ENCODE data around the gene HTRA3.
"Not testable (repeated sequence)": the region's sequence is repeated elsewhere in the genome, so short reads cannot be mapped to it uniquely, and the experiment has no call there.

HTRA3 gene

DNA sequence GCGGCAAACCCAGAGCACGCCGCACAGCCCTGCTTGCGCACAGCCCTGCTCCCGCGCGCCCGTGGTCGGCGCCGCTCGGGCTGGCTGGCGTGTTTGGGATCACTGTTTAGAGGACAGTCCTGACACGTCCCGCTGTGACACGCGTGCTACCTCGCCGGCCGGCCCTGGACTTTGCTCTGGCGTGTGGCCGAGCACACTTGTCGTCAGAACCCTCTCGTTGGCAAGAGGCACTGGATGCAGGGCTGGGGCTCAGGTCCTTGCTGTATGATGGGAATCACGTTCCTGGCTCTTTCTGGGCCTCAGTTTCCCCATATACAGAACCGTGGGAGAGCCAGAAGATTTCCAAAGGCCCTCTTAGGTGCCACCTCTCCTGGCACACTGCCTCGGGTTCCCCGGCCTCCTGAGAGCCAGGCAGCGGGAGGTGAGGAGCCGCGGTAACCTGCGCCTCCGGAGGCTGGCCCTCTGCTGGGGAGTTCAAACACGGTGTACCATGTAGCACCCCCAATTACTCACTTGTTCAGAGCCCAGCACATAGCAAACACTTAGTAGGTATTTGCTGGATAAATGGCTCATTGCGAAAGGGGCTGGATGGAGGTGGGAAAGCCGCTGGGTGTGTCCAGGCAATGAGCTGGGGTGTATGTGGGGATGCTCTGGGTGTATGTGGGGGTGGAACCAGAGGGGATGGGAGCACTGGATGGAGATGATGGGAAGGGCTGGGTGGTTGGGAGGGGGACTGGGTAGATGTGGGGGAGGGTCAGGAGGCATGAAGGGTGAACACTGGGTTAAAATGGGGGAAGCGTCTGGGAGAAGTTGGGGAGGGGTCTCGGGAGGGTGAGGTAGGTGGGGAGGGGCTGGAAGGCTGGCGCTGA lies 76.6 kb downstream of the HTRA3 start:
- TF ChIP-seq, protein P1, sequence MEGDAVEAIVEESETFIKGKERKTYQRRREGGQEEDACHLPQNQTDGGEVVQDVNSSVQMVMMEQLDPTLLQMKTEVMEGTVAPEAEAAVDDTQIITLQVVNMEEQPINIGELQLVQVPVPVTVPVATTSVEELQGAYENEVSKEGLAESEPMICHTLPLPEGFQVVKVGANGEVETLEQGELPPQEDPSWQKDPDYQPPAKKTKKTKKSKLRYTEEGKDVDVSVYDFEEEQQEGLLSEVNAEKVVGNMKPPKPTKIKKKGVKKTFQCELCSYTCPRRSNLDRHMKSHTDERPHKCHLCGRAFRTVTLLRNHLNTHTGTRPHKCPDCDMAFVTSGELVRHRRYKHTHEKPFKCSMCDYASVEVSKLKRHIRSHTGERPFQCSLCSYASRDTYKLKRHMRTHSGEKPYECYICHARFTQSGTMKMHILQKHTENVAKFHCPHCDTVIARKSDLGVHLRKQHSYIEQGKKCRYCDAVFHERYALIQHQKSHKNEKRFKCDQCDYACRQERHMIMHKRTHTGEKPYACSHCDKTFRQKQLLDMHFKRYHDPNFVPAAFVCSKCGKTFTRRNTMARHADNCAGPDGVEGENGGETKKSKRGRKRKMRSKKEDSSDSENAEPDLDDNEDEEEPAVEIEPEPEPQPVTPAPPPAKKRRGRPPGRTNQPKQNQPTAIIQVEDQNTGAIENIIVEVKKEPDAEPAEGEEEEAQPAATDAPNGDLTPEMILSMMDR (IDR thresholded peaks at IDR 0.05; ENCODE audit: insufficient read depth, low read length, missing control alignments): no peak
- CTCF ChIA-PET: no interaction called here
- no peak overlapping the region for H3K4me3 ChIP-seq (ENCODE audit: low read depth, low read length)
- POLR2A ChIA-PET: no interaction called here
- no peak for DNase-seq (ENCODE audit: low read depth, low spot score)

DNA sequence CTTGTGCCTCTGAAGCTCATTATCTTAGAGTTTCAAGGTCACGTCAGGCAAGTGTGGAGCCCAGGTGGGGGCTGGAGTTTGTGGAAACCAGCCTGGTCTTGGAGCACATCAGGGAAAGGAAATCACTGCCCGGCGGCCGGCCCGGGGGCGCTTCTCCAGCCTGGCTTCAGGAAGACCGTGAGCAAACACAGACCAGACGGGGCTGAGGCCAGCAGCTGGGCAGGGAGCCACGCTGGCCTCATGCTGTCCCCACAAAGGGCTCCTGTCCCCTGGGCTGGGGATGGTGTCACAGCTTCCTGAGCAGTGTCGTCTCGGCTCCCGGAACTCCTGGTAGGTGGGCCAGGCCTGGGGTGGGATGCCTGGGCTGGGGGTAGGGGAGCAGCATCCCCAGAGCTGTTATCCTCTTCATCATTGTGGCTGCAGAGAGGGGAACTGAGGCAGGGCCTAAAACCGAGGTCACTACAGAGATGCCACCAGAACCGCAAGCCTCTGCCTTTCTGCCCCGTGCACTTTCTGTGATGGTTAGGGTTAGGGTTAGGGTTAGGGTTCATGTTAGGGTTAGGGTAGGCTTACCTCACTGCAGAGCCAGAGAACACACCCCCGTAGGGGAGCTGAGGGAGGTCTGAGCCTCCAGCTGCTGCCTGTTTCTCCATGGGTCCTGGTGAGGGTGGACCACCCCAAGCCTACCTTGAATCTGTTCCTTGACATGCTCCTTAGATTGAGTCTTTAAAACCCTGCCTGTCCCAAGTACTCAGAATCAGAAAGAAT lies 77.5 kb downstream of the HTRA3 start:
- DNase-seq (ENCODE audit: low read depth, low spot score): no peak
- CTCF ChIA-PET: no interaction called here
- H3K4me3 ChIP-seq (ENCODE audit: low read depth, low read length): no peak overlapping the region
- POLR2A ChIA-PET: no interaction called here
- TF ChIP-seq, protein P1 (IDR thresholded peaks at IDR 0.05; ENCODE audit: insufficient read depth, low read length, missing control alignments): no peak

DNA sequence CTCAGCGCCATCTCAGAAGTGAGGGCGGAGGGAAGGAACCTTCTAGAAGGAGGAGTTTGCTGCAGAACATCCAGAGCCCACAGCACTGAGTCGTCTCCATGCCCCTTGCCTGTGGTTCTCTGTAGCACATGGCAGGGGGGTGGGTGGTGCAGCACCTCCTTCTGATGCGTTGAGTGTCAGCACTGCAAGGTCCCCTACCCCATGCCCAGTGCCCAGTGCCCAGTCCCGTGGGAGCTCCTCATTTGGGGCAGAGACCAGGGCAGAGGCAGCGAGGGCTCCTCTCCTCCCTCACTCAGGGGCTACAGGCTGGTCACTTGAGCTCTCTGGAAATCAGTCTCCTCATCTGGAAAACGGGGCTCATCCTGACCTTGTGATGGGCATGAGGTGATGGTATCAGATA lies 78.1 kb downstream of the HTRA3 start:
- no peak for DNase-seq (ENCODE audit: low read depth, low spot score)
- ChIA-PET CTCF (no interaction called here), POLR2A (no interaction called here)
- TF ChIP-seq, protein P1 (IDR thresholded peaks at IDR 0.05; ENCODE audit: insufficient read depth, low read length, missing control alignments): no peak
- no peak overlapping the region for H3K4me3 ChIP-seq (ENCODE audit: low read depth, low read length)

DNA sequence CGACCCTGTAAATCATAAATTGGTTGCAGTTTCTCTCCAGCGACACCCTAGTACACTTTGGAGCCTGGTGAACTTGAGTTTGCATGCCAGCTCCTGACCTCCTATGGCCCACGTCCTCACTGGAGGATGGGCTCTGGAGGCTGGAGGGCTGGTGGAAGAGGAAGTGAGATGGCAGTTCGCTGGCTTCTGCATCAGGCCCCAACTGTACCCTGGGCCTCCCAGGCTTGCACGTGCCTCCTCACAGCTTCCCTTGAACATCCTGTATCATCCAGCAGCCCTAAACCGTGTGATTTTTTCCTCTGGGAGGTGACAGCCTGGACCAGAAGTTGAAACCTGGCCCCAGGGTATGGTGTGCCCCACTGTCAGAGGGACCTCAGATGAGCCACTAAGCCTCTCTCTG lies 78.5 kb downstream of the HTRA3 start:
- no peak overlapping the region for H3K4me3 ChIP-seq (ENCODE audit: low read depth, low read length)
- ChIA-PET CTCF (interaction anchor here (0.6 kb wide), 1 partner anchor 47 kb away, joined by 3 read pairs; no protein-coding TSS in a partner anchor), POLR2A (no interaction called here)
- no peak for DNase-seq (ENCODE audit: low read depth, low spot score)
- TF ChIP-seq, protein P1 (IDR thresholded peaks at IDR 0.05; ENCODE audit: insufficient read depth, low read length, missing control alignments): no peak

- DNase-seq (ENCODE audit: low read depth, low spot score); H3K4me3 ChIP-seq (ENCODE audit: low read depth, low read length); POLR2A ChIA-PET: not testable (repeated sequence)
- CTCF ChIA-PET: interaction anchor here (2.1 kb wide), 1 partner anchor 54 kb away, joined by 6 read pairs; no protein-coding TSS in a partner anchor
Observed at GRCh38 chr4:8349236-8349635, 79.7 kb downstream of the HTRA3 start.

DNA sequence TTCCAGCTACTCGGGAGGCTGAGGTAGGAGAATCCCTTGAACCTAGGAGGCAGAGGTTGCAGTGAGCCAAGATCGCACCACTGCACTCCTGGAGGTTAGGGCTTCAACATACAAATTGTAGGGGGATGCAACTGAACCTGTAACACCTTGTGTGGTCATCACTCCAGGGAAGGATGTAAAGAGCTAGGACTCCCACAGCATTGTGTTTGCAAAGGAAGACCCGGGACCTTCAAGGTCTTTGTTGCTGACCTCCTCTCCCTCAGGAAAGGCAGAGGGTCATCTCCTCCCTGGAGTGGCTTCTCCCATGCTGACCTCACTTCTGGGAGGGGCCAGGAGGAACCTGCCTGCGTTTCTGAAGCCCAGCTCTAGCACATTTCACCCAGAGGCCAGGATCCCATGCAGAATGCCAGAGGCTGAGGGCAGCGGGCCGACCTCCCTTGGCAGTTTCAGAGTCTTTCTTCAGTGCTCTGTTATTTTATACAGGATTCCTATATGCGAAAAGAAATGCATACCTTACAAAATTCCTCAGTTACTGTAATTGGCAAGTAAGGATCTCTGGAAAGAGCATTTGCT lies 80.2 kb downstream of the HTRA3 start:
- H3K4me3 ChIP-seq (ENCODE audit: low read depth, low read length): no peak overlapping the region
- no peak for DNase-seq (ENCODE audit: low read depth, low spot score)
- TF ChIP-seq, protein P1 (IDR thresholded peaks at IDR 0.05; ENCODE audit: insufficient read depth, low read length, missing control alignments): no peak
- POLR2A ChIA-PET: no interaction called here
- CTCF ChIA-PET: interaction anchor here (2.1 kb wide), 1 partner anchor 53 kb away, joined by 6 read pairs; no protein-coding TSS in a partner anchor

Data from AG04449 (cell line).